NCI-H1092 treated with DMSO at 0.1 percent for 48 hours (cell line): Measurements from ENCODE around the gene ZBTB20.

Experiments used
- DNase-seq: peaks from one replicate; lab custom pipeline; 2025; lab: John Stamatoyannopoulos, UW

The ZBTB20 gene

GRCh38 chr3:115089481-115089880 lies 57.6 kb downstream of the ZBTB20 start:
- no peak for DNase-seq

- no peak for DNase-seq
These were observed 59.6 kb downstream of the ZBTB20 start for GRCh38 chr3:115087512-115087911.

DNA sequence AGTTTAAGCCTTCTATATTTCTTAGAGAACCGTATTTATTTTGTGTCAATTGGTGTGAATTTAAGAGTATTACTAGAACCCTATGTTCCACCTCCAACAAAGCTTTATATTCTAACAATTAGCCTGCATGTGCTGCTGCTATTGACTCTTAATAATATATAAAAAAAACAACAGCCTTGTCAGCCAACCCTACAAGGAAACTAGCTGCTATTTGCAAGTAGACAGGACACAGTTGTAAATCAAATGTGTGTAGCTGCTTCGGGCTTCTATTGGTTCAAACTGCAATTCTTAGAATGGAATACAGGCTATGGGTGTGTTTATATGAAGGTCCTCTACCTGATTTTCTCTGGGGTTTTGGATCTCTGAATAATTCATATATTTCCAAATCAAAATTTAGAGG lies 60.7 kb downstream of the ZBTB20 start:
- no peak for DNase-seq

DNA sequence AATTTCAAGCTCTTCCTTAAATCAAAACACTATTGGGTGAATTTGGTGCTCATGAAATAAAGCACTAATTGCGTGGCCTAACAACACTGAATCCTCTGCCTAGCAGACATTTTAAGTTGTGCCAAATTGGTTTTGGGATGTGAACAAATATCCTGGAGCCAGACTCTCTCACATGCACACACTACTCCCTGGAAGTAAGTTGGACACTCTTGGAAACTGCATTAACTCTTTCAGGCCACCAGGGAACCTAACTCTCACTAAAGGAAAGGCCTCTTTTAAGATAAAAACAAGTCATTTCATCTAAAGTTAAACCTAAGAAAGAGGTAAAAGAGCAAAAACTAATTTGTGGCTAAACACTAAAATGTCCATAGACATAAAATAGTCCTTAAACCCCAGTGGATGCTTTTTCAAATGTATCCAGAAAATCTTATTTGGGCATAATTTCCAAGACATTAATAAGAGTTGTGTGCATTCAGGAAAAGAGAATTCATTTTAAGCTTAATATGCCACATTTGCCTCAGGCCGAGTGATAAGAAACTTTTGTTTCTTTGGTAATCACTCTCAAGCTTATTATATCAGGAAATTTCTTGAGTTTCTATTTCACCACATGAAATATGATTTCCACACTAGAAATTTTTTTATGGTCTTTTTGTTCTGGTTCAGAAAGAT lies 61.8 kb downstream of the ZBTB20 start:
- DNase-seq, result peak; percentile 12

GRCh38 chr3:115084686-115085085 lies 62.4 kb downstream of the ZBTB20 start:
- no peak for DNase-seq

DNA sequence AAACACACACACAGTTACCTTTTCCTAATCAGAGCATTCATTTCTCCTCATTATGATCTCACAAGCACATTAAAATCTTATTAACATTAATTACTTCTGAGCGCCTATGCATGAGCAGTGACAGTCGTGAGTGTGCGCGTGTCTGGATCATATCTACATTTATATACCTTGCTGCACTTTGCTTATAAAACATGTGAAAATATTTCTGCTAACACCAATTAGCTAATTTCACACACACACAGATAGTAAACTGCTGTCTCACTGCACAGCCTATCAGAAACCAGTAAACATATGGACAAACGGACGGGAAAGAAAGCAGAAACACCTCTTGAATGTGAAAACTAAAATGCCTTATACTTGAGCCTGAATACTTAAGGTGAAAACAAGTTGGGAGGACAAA lies 64.8 kb downstream of the ZBTB20 start:
- DNase-seq, result no peak

- peak; percentile 15 for DNase-seq
These were observed 65.6 kb downstream of the ZBTB20 start for GRCh38 chr3:115081444-115081843.

DNA sequence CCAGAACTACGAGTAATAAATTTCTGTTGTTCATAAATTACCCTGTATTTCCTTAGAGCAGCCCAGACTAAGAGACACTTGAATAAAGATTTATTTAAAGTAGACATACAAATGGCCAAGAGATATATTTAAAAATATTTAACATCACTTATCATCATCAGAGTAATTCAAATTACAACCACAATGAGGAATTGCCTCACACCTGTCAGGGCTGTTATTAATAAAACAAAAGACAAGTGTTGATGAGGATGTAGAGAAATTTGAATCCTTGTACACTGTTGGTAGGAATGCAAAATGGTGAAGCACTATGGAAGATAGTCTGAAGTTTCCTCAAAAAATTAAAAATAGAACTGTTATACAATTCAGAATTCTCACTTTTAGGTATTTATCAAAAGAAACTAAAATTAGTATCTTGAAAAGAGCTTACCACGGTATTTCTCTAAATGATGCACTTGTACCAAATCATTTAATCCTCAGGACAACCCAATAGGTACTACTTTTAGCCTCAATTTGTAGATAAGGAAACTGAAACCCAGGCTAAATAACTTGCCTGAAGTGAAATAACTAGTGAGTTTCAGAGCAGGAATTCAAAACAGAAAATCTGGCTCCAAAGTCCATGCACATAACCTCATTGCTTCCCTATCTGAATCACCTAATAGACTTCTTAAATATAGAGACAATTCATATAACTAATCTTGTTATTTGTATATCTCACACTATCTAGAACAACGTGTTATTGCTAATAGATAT lies 69.4 kb downstream of the ZBTB20 start:
- DNase-seq, result no peak

GRCh38 chr3:115074502-115074901 lies 72.6 kb downstream of the ZBTB20 start:
- DNase-seq, result no peak

GRCh38 chr3:115072265-115073021 lies 74.6 kb downstream of the ZBTB20 start:
- DNase-seq, result peak; percentile 15

DNA sequence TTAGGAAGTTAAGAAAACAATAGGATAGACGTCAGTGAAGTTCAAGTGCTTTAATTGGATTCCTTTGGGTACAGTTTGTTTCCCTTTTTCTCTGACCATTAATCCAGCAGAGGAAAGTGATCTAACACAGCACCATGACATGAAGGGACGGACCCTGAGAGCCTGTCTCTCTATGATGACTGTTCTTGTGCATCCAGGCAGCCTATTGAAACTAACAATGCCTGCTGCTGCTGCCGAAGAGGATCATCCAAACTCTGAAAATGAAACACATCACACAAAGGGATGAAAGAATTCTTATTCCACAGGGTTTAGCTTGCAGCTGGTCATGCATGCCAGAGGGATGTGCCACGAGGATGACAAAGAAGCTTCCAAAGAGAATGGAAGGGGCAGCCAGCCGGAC lies 75.5 kb downstream of the ZBTB20 start:
- no peak for DNase-seq

GRCh38 chr3:115071166-115071565 lies 75.9 kb downstream of the ZBTB20 start:
- no peak for DNase-seq

DNA sequence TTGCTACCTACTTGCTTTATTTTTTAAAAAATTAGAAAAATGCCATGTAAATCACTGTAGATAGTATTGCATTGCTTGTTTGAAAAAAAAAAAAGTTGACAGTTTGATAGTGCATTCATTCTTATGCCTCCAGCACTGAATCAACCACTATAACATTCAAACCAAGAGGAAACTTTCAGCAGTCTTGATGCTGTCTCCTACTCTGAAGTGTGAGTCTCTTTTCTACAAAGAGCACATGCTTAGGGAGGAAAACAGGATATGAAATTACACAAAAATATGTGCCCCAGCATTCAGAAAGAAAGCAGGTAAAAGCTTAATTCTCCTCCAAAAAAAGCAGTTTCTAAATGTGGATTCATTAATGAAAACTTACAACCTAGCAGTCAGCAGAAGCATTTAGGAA lies 78.3 kb downstream of the ZBTB20 start:
- DNase-seq, result no peak

DNA sequence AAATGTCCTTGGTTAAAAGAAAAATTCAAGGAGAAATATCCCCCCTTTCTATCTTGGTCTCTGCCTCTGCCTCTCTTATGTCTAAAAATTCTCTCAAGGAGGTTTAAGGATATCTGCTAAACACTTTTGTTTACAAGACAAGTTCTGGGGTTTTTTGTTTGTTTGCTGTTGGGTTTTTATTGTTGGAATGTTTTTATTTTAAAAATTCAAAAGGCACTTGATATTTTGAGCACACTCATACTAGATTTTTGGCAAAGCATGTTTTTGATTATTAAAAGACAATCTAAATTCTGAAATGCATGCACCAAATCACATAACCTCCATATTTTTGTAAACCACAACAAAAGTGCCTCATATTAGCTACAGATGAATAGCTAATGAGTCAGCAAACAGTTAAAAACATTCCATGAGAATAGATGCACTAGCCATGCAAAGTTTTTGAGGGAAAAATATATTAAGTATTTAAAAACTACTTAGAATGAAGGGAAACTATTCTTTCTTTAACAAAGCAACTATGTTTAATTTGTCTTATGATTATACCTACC lies 84.6 kb downstream of the ZBTB20 start:
- DNase-seq, result no peak

DNA sequence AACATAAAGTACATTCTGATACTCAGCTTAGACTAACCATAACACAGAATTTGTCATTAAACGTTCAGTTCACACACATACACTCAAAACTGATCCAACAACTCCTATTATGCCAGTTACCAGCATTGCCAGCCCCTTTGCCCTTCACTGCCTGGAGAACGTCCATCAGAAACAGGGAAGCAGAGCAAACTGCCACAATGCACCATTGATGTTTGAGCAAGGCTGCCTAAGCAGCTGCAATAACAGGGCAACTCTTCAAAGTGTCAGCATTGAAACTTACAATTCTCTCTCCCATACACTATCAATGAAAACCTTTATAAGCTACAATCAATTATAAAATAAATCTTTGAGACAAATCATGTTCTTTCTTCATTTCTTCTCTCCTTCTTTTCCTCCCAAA lies 85.1 kb downstream of the ZBTB20 start:
- DNase-seq, result no peak

- no peak for DNase-seq
These were observed 94.2 kb downstream of the ZBTB20 start for GRCh38 chr3:115052906-115053305.

DNA sequence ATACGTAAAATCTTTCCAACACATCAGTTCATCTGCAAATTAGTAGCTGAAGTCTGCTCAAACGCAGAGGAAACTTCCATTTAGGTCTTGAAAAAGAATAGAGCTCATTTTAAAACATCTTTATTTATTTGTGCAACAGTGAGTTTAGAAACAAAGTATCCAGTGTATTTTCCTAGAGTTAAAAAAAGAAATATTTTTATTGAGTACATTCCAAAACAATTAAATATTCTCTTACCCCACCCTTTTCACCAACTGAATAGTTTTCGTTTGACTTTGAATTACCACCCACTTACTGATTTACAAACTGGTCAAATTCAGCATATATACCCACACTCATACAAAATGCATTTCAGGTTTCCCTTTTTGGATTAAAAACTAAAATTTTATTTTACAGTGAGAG lies 104.7 kb downstream of the ZBTB20 start:
- no peak for DNase-seq

- no peak for DNase-seq
These were observed 106.3 kb downstream of the ZBTB20 start for GRCh38 chr3:115040673-115041286.

DNA sequence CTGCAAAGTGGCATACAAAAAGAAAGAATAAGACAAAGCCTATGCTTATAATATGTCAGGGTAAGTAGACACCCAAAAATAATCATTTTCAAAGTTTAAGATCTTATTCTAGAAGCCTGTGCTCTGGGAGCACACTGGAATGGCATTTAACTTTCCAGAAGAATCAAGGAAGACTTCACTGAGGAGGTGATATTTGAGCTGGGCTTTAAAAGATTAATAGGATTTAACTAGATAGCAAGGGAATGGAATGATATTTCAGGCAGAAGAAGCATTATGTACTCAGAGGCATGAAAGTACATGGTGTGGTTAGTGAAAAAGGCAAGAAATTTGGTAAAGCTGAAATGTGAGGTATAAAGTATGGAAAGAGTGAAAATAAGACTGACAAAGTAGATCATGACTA lies 106.8 kb downstream of the ZBTB20 start:
- DNase-seq, result no peak

GRCh38 chr3:115038817-115039216 lies 108.3 kb downstream of the ZBTB20 start:
- DNase-seq, result no peak

- DNase-seq, result no peak
These were observed 124.2 kb downstream of the ZBTB20 start for GRCh38 chr3:115022835-115023398.

GRCh38 chr3:115022199-115022598 lies 124.9 kb downstream of the ZBTB20 start:
- no peak for DNase-seq
